Activated CD8-positive, alpha-beta memory T cell treated with anti-CD3 and anti-CD28 coated beads for 48 hours (primary cell): ENCODE data around the gene GATA2.

Experiments used
- DNase-seq, 3 experiments: peaks; one replicate each; pipeline ENCODE4 v3.0.0-alpha.2; 2020; ENCODE audit warnings: low read depth in 2 of 3, low spot score in 2 of 3

GATA2 gene

DNA sequence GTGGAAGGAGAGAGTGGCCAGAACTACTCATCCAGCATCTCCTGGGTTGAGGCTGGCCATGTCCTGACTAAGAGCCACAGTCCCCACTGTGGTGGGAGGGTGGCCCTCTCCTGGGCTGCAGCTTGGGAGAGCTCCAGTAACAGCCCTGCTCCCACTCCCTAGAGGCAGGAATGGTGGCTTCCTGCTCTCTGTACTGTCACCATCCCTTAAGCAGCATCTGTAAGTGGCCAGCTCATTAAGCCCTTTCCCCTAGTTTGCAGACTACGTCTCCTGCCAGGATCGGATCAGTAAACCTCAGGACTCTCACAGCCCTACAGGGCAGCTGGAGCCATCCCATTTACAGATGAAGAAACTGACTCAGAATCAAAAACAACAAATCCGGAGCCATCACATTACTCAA is 56.8 kb downstream of the GATA2 start:
- DNase-seq = no peak

DNA sequence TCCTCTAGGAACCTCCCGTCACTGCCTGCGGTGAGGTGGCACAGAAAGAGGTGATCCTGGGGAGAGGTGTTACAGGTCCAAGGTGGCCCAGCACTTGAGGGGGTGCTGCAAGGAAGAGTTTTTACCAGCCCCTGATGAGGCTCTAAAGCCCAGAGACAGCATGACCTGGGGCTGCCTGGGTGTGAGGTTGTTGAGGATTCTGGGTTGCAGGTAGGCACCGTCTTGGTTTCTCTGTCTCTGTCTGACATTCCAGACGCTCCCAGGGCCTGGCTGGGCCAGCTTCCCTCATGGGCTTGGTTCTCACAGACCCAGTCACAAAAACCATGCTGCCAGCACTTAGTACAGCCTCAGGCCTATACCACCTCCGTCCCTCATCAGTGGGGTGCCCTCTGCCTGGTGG is 57.4 kb downstream of the GATA2 start:
- no peak for DNase-seq

DNA sequence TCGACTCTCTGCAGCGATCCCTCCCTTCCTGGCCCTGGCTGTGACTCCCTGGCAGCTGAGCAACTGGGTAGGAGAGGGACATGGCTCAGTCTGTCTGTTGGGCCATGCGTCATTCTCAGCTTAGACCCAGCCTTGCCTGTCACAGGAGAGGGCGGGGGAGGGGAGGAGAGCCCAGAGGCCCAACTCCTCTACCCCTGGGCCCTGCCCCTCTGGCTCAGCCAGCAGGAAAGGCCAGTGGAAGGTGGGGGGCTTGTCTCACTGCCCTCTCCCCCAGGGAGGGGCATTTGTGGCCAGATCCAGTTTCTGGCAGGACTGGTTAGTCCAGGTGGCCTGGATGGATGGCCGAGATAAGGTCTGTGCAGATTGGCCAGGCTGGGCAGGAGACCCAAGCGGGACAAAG is 57.9 kb downstream of the GATA2 start:
- DNase-seq = no peak

DNA sequence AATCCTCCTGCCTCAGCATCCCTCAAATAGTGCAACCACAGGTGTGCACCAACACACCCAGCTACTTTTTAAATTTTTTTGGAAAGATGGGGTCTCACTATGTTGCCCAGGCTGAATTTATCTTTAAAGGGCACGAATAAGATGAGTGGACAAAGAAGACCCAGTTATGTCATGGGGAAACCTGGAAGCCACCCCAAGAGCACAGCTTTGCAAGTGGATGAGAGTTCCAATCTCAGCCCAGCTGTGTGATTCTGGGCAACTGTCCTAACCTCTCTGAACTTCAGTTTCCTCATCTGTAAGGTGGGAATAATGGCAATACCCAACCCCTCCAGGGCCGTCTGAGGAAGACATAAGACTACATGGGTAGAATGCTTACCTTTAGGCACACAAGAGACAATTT is 58.5 kb downstream of the GATA2 start:
- no peak for DNase-seq

DNA sequence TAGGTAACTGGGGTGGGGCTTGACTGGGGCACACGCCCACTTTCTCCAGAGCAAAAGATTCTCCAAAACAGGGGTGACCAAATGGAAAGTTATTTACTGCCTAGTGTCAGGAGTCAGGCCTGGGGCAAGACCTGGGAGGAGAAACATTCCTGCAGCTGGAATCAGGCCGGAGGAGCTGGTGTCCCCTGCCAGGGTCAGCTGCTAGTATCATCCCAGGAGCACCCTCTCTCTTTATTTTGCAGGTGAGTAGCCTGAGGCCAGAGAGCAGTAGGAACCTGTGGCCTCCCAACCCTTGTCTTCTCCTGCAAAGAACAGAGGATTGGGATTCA is 59.2 kb downstream of the GATA2 start:
- DNase-seq = no peak

DNA sequence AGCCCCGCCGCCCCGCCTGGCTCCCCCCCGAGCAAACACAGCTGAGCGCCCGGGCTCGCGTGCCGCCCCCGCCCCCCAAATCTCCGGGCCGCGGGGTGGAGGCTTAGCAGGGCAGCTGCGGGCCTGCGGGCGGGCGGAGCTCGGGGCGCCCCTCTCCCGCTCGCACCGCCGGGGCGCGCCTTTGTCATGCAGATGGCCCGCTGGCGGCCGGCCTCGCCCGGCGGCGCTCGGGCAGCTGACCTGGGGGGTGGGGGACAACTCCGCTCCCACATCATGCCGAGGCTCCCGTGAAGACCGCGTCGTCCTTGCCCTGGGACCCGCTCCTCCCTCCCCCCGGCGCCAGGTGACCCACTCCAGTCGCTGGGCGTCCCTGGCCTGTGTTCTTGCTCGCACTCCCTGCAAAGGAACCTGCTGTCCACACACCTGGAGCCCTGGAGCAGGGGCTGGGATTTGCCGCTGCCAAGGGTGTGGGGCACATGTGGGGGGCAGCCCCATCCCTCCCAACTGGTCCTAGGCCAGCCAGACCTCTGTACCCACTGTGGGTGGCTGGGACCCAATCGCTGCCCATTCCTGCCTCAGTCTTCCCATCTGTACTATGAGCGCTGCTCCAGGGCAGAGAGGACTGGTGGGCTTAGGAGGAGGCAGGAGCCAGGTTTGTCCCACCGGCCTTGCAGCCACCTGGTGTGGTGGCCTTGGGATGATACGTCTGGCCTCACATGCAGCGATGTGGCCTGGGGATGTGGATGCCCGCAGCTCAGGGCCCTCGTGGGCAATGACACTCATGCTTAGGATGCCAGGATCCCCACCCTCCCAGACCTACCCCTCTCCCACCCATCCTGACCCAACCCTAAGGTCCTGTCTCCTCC is 59.8 kb downstream of the GATA2 start:
- DNase-seq = no peak

DNA sequence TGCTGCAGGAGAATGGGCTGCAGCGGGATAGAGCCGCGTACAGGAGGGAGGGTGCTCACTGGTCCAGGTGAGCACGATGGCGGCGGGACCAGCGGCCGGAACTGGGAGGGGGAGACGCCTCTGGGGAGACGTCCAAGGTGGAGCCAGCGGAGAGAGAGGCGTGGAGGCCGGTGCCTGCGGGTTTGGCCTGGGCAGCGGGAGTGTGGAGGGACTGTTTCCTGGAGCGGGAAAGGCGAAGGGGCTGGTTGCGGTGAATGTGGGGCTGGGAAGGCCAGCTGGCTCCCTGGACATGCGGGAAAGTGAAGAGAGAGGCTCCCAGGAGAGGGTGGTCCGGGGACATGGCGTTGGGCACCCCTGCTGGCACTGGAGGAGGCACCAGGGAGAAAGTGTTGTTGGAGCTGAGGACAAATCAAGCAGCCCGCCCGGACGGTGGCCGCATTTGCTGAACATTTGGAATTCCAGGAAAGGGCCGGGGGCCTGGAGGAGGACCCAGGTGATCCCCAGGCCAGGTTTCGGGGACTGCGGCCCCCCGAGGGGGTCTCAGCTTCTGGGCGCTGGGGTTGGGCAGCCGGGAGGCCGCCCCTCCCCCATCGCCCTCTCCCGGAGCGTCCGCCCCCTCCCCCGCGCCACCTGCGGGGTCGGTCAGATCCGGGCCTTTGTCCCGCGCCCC is 60.6 kb downstream of the GATA2 start:
- no peak for DNase-seq

DNA sequence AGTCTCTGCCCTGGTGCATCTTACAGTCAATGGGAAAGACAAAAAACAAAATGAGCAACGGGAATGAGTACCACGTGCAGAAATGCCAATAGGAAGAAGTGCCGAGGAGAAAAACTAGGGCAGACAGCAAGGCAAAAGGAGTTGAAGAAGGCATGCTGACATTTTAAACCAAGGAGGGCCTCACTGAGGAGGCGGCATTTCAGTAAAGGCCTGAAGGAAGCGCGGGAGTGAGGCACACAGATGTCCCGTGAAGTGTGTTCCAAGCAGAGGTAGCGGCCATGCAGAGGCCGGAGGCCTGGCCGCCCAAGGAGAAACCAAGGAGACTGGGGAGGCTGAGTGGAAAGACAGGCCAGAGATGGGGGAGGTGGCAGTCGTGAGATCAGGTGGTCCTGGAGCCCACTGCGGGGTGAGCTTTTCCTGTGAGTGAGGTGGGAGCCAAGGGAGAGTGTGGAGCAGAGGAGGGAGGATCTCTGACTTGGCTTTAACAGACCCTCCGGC is 61.1 kb downstream of the GATA2 start:
- DNase-seq = no peak

DNA sequence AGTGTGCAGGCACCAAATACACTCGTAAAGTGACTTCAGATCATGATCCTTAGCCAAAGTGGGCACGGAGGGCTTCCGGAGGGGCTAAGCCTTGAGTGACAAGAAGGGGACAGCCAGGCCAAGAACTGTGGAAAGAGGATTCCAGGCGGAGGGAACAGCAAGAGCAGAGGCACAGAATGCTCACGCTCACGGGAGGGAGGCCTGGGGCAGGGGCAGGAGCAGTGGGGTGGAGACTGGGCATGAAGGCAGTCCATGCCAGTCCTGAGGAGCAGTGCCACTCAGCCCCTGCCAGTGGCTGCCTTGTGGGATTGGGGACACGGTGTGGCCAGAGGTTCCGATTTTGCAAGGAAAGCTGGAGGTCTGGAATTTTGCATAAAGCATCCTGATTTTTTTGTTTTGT is 62.3 kb downstream of the GATA2 start:
- DNase-seq = no peak

DNA sequence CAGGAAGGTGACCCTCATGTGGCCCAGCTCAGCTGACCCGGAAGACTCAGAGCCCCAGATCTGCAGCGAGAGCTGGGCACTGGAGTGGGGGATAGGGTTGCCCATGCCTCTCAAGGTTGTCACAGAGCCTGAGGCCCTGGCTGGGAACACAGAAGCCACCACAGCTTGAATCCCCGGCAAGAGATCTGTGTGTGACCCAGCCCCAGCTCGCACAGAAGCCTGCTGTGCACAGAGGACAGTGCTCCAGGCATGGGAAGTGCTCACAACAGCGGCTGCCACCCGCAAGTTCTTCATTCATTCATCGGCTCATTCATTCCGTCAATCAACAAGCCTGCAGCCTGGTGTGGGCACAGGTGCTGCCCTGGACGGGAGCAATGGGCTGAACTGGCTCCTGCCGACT is 62.7 kb downstream of the GATA2 start:
- no peak for DNase-seq

DNA sequence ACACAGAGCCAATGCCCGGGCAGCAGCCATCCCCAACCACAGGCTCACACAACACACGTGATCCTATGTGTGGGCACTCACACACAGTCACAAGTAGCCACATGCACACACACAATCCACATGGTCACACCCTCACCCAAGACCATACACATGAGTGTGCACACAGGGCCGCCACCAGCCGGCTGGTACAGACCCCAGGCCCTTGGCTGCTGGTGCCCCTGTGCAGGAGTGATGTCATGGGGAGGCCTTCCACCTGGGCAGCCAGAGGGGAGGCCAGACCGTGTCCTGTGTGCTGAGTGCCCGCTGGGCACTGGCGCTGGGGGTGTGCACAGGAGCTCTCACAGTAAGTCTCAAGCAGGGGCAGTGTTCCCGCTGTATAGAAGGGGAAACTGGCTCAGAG is 63.2 kb downstream of the GATA2 start:
- DNase-seq = no peak
